Suprapubic skin (tissue), 4 donors: ENCODE data around the gene OPN1MW3. TPM values are rescaled to one million over a fixed set of nuclear protein-coding genes. Genes with fewer than 3 reads are reported as not detected.
"Not testable (repeated sequence)": the region's sequence is repeated elsewhere in the genome, so short reads cannot be mapped to it uniquely, and the experiment has no call there.

Experiments used
- DNase-seq, 2 donors: peaks; one replicate each; pipeline ENCODE4 v3.0.0-alpha.2; 2019; ENCODE audit warnings: low spot score in 2 of 2
- H3K27ac ChIP-seq: fragments of 200-600 bp; sonication (generic); one replicate; pipeline ENCODE4 v1.5.1; 2019
- H3K27me3 ChIP-seq: fragments of 200-600 bp; sonication (generic); one replicate; pipeline ENCODE4 v1.5.1; 2019
- H3K36me3 ChIP-seq: fragments of 200-600 bp; sonication (generic); one replicate; pipeline ENCODE4 v1.5.1; 2019
- H3K4me1 ChIP-seq: fragments of 200-600 bp; sonication (generic); one replicate; pipeline ENCODE4 v1.5.1; 2019
- H3K4me3 ChIP-seq: fragments of 200-600 bp; sonication (generic); one replicate; pipeline ENCODE4 v1.5.1; 2019; ENCODE audit warnings: mild to moderate bottlenecking
- H3K9me3 ChIP-seq: fragments of 200-600 bp; sonication (generic); one replicate; pipeline ENCODE4 v1.5.1; 2019
- CTCF ChIP-seq, 2 donors: fragments of 200-600 bp in 1 of 2; fragments of 450-650 bp in 1 of 2; sonication (generic) in 1 of 2; IDR thresholded peaks; one replicate each; pipeline ENCODE4 v1.5.1; 2016 to 2019; ENCODE audit warnings: antibody characterized with exemption in 2 of 2, mild to moderate bottlenecking in 1 of 2, moderate library complexity in 1 of 2
- EP300 ChIP-seq: sonication (generic); formaldehyde crosslinking; IDR thresholded peaks from one replicate; pipeline ENCODE4 v1.6.1; 2017; ENCODE audit warnings: antibody characterized with exemption
- POLR2A ChIP-seq, 2 donors: fragments of 450-650 bp; IDR thresholded peaks; one replicate each; pipeline ENCODE4 v1.6.1; 2017; ENCODE audit warnings: antibody characterized with exemption in 2 of 2, mild to moderate bottlenecking in 2 of 2, moderate library complexity in 2 of 2
- POLR2AphosphoS5 ChIP-seq, 3 donors: sonication (generic); formaldehyde crosslinking; IDR thresholded peaks; one replicate each; pipeline ENCODE4 v1.6.1; 2017; ENCODE audit warnings: antibody characterized with exemption in 3 of 3
- WGBS: methylation state at CpG from one replicate; pipeline ENCODE4 v1.1.5; 2018; 5-methylcytosine and 5-hydroxymethylcytosine counted together
- total RNA-seq, 4 donors: library from RNA; depleted of rRNA; stranded (reverse); fragments of >200 nt; gene quantifications; one replicate each; pipeline ENCODE4 v1.1.0, GENCODE V29; 2016

Gene OPN1MW3
- total RNA-seq, 4 donors from 2014 or later = not detected

GRCh38 chrX:154263072-154263471 is 5.7 kb downstream of the OPN1MW3 start:
- not testable (repeated sequence) for H3K36me3 ChIP-seq, H3K4me3 ChIP-seq, DNase-seq, H3K27me3 ChIP-seq, H3K9me3 ChIP-seq, H3K4me1 ChIP-seq, H3K27ac ChIP-seq
- WGBS = no CpG with 5 or more reads among the region's 6 CpGs

- not testable (repeated sequence) for H3K36me3 ChIP-seq, H3K27ac ChIP-seq, DNase-seq, H3K27me3 ChIP-seq, H3K4me1 ChIP-seq, H3K9me3 ChIP-seq, H3K4me3 ChIP-seq
- WGBS = no CpG with 5 or more reads among the region's 3 CpGs
Observed at GRCh38 chrX:154269245-154269644, 11.9 kb downstream of the OPN1MW3 start.

DNA sequence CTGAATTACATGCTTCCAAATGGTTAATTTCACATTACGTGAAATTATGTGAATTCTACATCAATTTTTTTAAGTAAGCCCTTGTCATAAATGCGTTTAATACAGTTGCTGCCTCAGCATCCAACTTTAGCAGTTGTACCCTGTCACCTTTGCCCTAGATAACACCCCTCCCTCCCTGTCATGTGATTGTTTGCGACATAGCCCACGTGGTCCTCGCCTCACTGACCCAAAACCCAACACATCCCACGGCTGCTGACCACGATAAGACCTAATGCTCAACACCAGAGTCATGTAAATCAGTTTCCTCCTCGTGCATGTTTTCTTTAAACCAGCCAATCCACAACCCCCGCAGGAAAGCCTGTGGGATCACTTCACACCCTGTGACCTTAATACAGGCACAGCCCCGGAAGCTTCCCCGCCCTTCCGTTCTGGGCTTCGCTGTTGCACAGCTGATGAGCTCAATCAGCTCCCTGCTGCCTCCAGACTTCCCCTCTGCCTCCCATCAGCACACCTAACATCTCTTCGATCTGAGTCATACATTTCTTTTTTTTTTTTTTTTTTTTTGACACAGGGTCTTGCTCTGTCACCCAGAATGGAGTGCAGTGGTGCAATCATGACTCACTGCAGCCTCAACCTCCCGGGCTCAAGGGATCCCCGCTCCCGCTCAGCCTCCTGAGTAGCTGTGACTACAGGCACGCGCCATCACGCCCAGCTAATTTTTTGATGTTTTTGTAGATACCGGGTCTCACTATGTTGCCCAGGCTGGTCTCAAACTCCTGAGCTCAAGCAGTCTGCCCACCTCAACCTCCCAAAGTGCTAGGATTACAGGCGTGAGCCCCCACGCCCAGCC is 27.3 kb downstream of the OPN1MW3 start:
- not testable (repeated sequence) for H3K4me1 ChIP-seq, H3K36me3 ChIP-seq, H3K9me3 ChIP-seq, H3K27ac ChIP-seq, H3K27me3 ChIP-seq, H3K4me3 ChIP-seq, DNase-seq
- WGBS = no CpG with 5 or more reads among the region's 23 CpGs

DNA sequence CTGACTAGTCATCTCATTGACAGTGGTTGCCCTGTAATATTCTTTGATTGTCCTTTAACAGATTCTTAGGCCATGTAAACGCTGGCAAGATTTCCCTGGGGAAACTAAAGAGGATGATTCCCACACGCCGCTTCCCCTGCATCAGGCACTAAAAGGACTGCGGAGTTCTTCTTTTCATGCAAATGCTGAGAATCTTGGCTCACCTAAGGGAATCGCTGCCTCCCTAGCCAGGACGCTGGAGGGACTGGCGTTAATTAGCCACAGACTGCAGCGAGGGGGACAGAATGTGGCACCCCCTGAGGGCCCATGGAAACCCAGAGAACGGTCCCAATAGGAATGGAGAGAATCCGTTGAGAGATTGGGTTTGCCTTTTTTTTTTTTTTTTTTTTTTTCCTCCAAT is 29.0 kb downstream of the OPN1MW3 start:
- H3K9me3 ChIP-seq, H3K36me3 ChIP-seq, DNase-seq, H3K4me1 ChIP-seq, H3K27ac ChIP-seq, H3K4me3 ChIP-seq, H3K27me3 ChIP-seq: not testable (repeated sequence)
- WGBS = no CpG with 5 or more reads among the region's 10 CpGs

- H3K4me1 ChIP-seq = no peaks in the 10 kb centered on the region
- H3K9me3 ChIP-seq = no peaks in the 10 kb centered on the region
- no peaks in the 10 kb centered on the region for H3K27me3 ChIP-seq
- DNase-seq = no peak
- H3K4me3 ChIP-seq = no peak within 1 kb of the TSS
- H3K36me3 ChIP-seq = no peaks in the 10 kb centered on the region
- TF ChIP-seq CTCF (IDR thresholded peaks at IDR 0.05) (no peak), POLR2A (IDR thresholded peaks at IDR 0.05) (no peak), POLR2AphosphoS5 (IDR thresholded peaks at IDR 0.05) (no peak), EP300 (no peak)
- 89% methylated on average over 33 of the region's 39 CpGs for WGBS
- no peak within 1 kb of the TSS for H3K27ac ChIP-seq
Observed at GRCh38 chrX:154294791-154295574, 37.6 kb downstream of the OPN1MW3 start, which contains the start of gene TEX28. Gene TEX28 (minus strand): TSS chrX:154295124. CDS start chrX:154292117, 3,007 bp downstream.

GRCh38 chrX:154295664-154296310 is 38.4 kb downstream of the OPN1MW3 start, which contains the start of gene TKTL1:
Gene TKTL1 (plus strand): TSS chrX:154295795. CDS start chrX:154295860, 65 bp downstream.
- no peak within 1 kb of the TSS for H3K27ac ChIP-seq
- no peak within 1 kb of the TSS for H3K4me3 ChIP-seq
- H3K9me3 ChIP-seq = no peaks in the 10 kb centered on the region
- H3K4me1 ChIP-seq = no peaks in the 10 kb centered on the region
- no peaks in the 10 kb centered on the region for H3K27me3 ChIP-seq
- DNase-seq = no peak
- no peaks in the 10 kb centered on the region for H3K36me3 ChIP-seq
- WGBS = 95% methylated on average over 25 of the region's 37 CpGs
- TF ChIP-seq EP300 = no peak

DNA sequence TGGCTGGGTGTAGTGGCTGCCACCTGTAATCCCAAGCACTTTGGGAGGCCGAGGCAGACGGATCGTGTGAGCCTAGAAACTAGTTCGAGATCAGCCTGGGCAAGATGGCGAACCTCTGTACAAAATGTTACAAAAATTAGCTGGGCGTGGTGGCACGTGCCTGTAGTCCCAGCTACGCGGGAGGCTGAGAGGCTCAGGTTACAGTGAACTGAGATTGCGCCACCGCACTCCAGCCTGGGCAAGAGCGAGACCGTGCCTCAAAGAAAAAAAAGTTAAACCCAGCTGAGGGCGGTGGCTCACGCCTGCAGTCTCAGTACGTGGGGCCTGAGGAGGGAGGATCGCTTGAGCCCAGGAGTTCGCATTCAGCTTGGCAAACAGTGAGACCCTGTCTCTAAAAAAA is 39.3 kb downstream of the OPN1MW3 start:
- Histone ChIP-seq H3K27ac (no peak overlapping the region), H3K4me1 (no peaks in the 10 kb centered on the region), H3K4me3 (no peak overlapping the region), H3K36me3 (no peaks in the 10 kb centered on the region), H3K27me3 (no peaks in the 10 kb centered on the region), H3K9me3 (no peaks in the 10 kb centered on the region)
- TF ChIP-seq EP300 = no peak
- no peak for TF ChIP-seq CTCF (IDR thresholded peaks at IDR 0.05)
- TF ChIP-seq POLR2AphosphoS5 (IDR thresholded peaks at IDR 0.05) = no peak
- TF ChIP-seq POLR2A (IDR thresholded peaks at IDR 0.05) = no peak
- WGBS = 89% methylated on average over 18 of the region's 18 CpGs
- DNase-seq = no peak
